ENCODE measurements around the gene CFAP46.
"Not testable (repeated sequence)": the region's sequence is repeated elsewhere in the genome, so short reads cannot be mapped to it uniquely, and the experiment has no call there.

CFAP46 gene

GRCh38 chr10:132802048-132802447 lies 140.3 kb downstream of the CFAP46 start:
- POLR2A ChIA-PET = no interaction called here
- TF ChIP-seq SP1 (IDR thresholded peaks at IDR 0.05) = no peak
- TF ChIP-seq SUZ12 (IDR thresholded peaks at IDR 0.05) = no peak
- TF ChIP-seq HDGF (IDR thresholded peaks at IDR 0.05; ENCODE audit: borderline replicate concordance) = no peak
- TF ChIP-seq LEF1 (IDR thresholded peaks at IDR 0.05; ENCODE audit: borderline replicate concordance) = no peak
- no peak for TF ChIP-seq PKNOX1 (IDR thresholded peaks at IDR 0.05)
- TF ChIP-seq FOXM1 (IDR thresholded peaks at IDR 0.05; ENCODE audit: borderline replicate concordance) = no peak
- no peak for TF ChIP-seq TARDBP (IDR thresholded peaks at IDR 0.05)
- TF ChIP-seq ELF4 (IDR thresholded peaks at IDR 0.05) = no peak
- TF ChIP-seq ZNF384 (IDR thresholded peaks at IDR 0.05) = no peak
- no peak for TF ChIP-seq L3MBTL2 (conservative IDR thresholded peaks at IDR 0.05)
- TF ChIP-seq NFRKB (IDR thresholded peaks at IDR 0.05) = no peak
- TF ChIP-seq BHLHE40 (IDR thresholded peaks at IDR 0.05; ENCODE audit: borderline replicate concordance) = no peak
- TF ChIP-seq FOXA1 (IDR thresholded peaks at IDR 0.05) = no peak
- no peak for TF ChIP-seq CTBP1 (IDR thresholded peaks at IDR 0.05; ENCODE audit: borderline replicate concordance)
- no peak for TF ChIP-seq FOXK2 (IDR thresholded peaks at IDR 0.05)
- no peak for TF ChIP-seq ARNT (IDR thresholded peaks at IDR 0.05)
- no peak for DNase-seq (ENCODE audit: extremely low spot score)
- CTCF ChIA-PET = no interaction called here

- POLR2A ChIA-PET = no interaction called here
These were observed 142.5 kb downstream of the CFAP46 start for GRCh38 chr10:132799865-132800264.

GRCh38 chr10:132798876-132799275 lies 143.5 kb downstream of the CFAP46 start:
- DNase-seq (ENCODE audit: extremely low spot score) = no peak
- ChIA-PET CTCF (no interaction called here), POLR2A (no interaction called here)
- TF ChIP-seq FOXM1 (IDR thresholded peaks at IDR 0.05; ENCODE audit: borderline replicate concordance) = no peak
- TF ChIP-seq BHLHE40 (IDR thresholded peaks at IDR 0.05; ENCODE audit: borderline replicate concordance) = no peak
- no peak for TF ChIP-seq ARNT (IDR thresholded peaks at IDR 0.05)

More at GRCh38 chr10:132799865-132800264, 142.5 kb downstream of the CFAP46 start:
- DNase-seq (ENCODE audit: extremely low spot score) = no peak
- CTCF ChIA-PET = no interaction called here
- no peak for TF ChIP-seq NFRKB (IDR thresholded peaks at IDR 0.05)
- TF ChIP-seq ZNF384 (IDR thresholded peaks at IDR 0.05) = no peak
- TF ChIP-seq LEF1 (IDR thresholded peaks at IDR 0.05; ENCODE audit: borderline replicate concordance) = no peak
- TF ChIP-seq ELF4 (IDR thresholded peaks at IDR 0.05) = no peak
- TF ChIP-seq SP1 (IDR thresholded peaks at IDR 0.05) = no peak
- TF ChIP-seq HDGF (IDR thresholded peaks at IDR 0.05; ENCODE audit: borderline replicate concordance) = no peak
- no peak for TF ChIP-seq FOXK2 (IDR thresholded peaks at IDR 0.05)
- TF ChIP-seq L3MBTL2 (conservative IDR thresholded peaks at IDR 0.05) = no peak
- TF ChIP-seq ARNT (IDR thresholded peaks at IDR 0.05) = no peak
- TF ChIP-seq TARDBP (IDR thresholded peaks at IDR 0.05) = no peak
- TF ChIP-seq CTBP1 (IDR thresholded peaks at IDR 0.05; ENCODE audit: borderline replicate concordance) = no peak
- no peak for TF ChIP-seq FOXM1 (IDR thresholded peaks at IDR 0.05; ENCODE audit: borderline replicate concordance)
- no peak for TF ChIP-seq PKNOX1 (IDR thresholded peaks at IDR 0.05)
- no peak for TF ChIP-seq SUZ12 (IDR thresholded peaks at IDR 0.05)
- TF ChIP-seq FOXA1 (IDR thresholded peaks at IDR 0.05) = no peak
- TF ChIP-seq BHLHE40 (IDR thresholded peaks at IDR 0.05; ENCODE audit: borderline replicate concordance) = no peak

GRCh38 chr10:132798403-132798802 lies 144.0 kb downstream of the CFAP46 start:
- POLR2A ChIA-PET = no interaction called here
- no peak for DNase-seq (ENCODE audit: extremely low spot score)
- TF ChIP-seq FOXK2 (IDR thresholded peaks at IDR 0.05) (no peak), FOXM1 (IDR thresholded peaks at IDR 0.05; ENCODE audit: borderline replicate concordance) (no peak), HDGF (IDR thresholded peaks at IDR 0.05; ENCODE audit: borderline replicate concordance) (no peak), ELF4 (IDR thresholded peaks at IDR 0.05) (no peak), LEF1 (IDR thresholded peaks at IDR 0.05; ENCODE audit: borderline replicate concordance) (no peak), FOXA1 (IDR thresholded peaks at IDR 0.05) (no peak), PKNOX1 (IDR thresholded peaks at IDR 0.05) (no peak), CTBP1 (IDR thresholded peaks at IDR 0.05; ENCODE audit: borderline replicate concordance) (no peak)
- CTCF ChIA-PET = no interaction called here

GRCh38 chr10:132797986-132798385 lies 144.4 kb downstream of the CFAP46 start:
- POLR2A ChIA-PET = not testable (repeated sequence)
- CTCF ChIA-PET = interaction anchor here (1.2 kb wide), 1 partner anchor 144 kb away, joined by 3 read pairs; no protein-coding TSS in a partner anchor

GRCh38 chr10:132796846-132797245 lies 145.5 kb downstream of the CFAP46 start:
- CTCF ChIA-PET = interaction anchor here (1.2 kb wide), 1 partner anchor 143 kb away, joined by 3 read pairs; no protein-coding TSS in a partner anchor
- POLR2A ChIA-PET = interaction anchor here (1.0 kb wide), 1 partner anchor 93 kb away, joined by 3 read pairs; no protein-coding TSS in a partner anchor
- no peak for DNase-seq (ENCODE audit: extremely low spot score)
- TF ChIP-seq SUZ12 (IDR thresholded peaks at IDR 0.05) (no peak), BHLHE40 (IDR thresholded peaks at IDR 0.05; ENCODE audit: borderline replicate concordance) (no peak)

More at GRCh38 chr10:132797986-132798385, 144.4 kb downstream of the CFAP46 start:
- not testable (repeated sequence) for DNase-seq (ENCODE audit: extremely low spot score)
